Mesodermal cell (in vitro differentiated cells): ENCODE measurements around the gene GALNT1. TPM values are rescaled to one million over a fixed set of nuclear protein-coding genes. Genes with fewer than 3 reads are reported as not detected.
"Not testable (repeated sequence)": the region's sequence is repeated elsewhere in the genome, so short reads cannot be mapped to it uniquely, and the experiment has no call there.

ENCODE experiments used
- H3K27ac ChIP-seq: 2 replicates; pipeline ENCODE4 v1.7.0; 2013; ENCODE audit warnings: mild to moderate bottlenecking, low read depth, low read length, moderate library complexity; ENCODE audit not compliant: severe bottlenecking
- H3K36me3 ChIP-seq: 2 replicates; pipeline ENCODE4 v1.7.1; 2013; ENCODE audit warnings: mild to moderate bottlenecking, low read length, moderate library complexity; ENCODE audit not compliant: control insufficient read depth, insufficient read depth
- H3K4me1 ChIP-seq: one replicate; pipeline ENCODE4 v1.7.1; 2013; ENCODE audit warnings: mild to moderate bottlenecking, low read length; ENCODE audit not compliant: insufficient read depth, control insufficient read depth, poor library complexity, severe bottlenecking
- H3K4me3 ChIP-seq: 2 replicates; pipeline ENCODE4 v1.7.0; 2013; ENCODE audit warnings: low read length, control low read depth, mild to moderate bottlenecking; ENCODE audit not compliant: insufficient read depth, poor library complexity, severe bottlenecking; ENCODE audit errors: extremely low read depth
- H3K9me3 ChIP-seq: 2 replicates; pipeline ENCODE4 v1.7.1; 2013; ENCODE audit warnings: mild to moderate bottlenecking, low read length, moderate library complexity; ENCODE audit not compliant: control insufficient read depth
- WGBS, 2 experiments: methylation state at CpG; one replicate each; pipeline ENCODE4 v1.1.5; 2013; ENCODE audit warnings: missing lambda C conversion rate in 2 of 2; ENCODE audit not compliant: insufficient coverage in 2 of 2; 5-methylcytosine and 5-hydroxymethylcytosine counted together
- polyA plus RNA-seq, 2 experiments: library from polyadenylated mRNA; stranded (reverse); fragments of 50-300 nt; gene quantifications; one replicate each; pipeline ENCODE4 v1.2.3, GENCODE V29; 2013

The GALNT1 gene
- polyA plus RNA-seq (2013, experiment 1 of 2), result 93.3 TPM
- 108 TPM for polyA plus RNA-seq (2013, experiment 2 of 2)

DNA sequence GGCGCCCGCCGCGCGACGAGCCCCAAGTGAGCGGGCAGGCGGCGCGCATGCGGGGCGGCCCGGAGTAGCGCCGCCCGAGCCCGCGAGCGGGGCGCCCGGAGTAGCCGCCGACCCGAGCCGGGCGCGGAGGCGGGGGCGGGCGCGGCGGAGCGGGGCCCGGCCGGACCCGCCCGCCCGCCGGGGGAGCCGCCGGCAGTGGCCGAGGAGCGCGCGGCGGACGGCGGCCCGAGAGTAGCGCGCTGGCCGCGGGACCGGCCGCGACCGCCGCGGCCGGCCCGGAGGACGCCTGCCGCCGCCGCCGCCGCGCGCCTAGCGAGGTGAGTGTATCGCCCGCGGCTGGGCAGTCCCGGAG is at the start of gene GALNT1:
Gene GALNT1, plus strand, starts transcription at position 195 of the 352 bp plus-strand sequence. CDS start 72,923 bp downstream, outside the sequence.
- Histone ChIP-seq H3K9me3 (peaks cover 21% of the 10 kb centered on the region), H3K27ac (peak within 1 kb of the TSS; percentile 86)
- 0% methylated on average over 1 of the region's 74 CpGs; no CpG with 5 or more reads in 1 of the 2 experiments for WGBS, 2 experiments

DNA sequence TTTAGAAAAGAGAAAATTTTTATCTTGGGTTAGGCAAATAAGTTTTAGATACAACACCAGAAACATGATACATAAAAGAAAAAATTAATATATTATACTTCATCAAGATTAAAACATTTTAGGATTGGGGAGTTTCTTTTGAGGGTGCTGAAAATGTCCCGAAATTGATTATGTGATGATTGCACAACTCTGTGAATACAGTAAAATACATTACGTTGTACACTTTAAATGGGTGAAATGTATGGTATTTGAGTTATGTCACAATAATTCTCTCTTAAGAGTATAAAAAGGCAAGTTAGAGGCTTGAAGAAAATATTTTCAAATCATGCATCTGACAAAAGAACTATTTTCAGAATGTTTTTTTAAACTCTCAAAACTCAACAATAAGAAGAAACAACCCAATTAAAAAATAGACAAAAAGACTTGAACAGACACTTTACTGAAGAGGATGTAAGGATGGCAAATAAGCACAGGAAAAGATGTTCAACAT is 47.6 kb upstream of the GALNT1 start:
- H3K27ac ChIP-seq, result no peak overlapping the region
- peaks cover 4% of the 10 kb centered on the region for H3K9me3 ChIP-seq
- no peaks in the 10 kb centered on the region for H3K36me3 ChIP-seq
- H3K4me3 ChIP-seq, result no peak overlapping the region
- WGBS, 2 experiments, result no CpG with 5 or more reads among the region's 2 CpGs
- H3K4me1 ChIP-seq, result no peaks in the 10 kb centered on the region

More for the DNA sequence above, at the start of gene GALNT1:
- H3K4me3 ChIP-seq, result peak within 1 kb of the TSS; percentile 67
- peaks cover 13% of the 10 kb centered on the region for H3K4me1 ChIP-seq
- H3K36me3 ChIP-seq, result peaks cover 32% of the 10 kb centered on the region

DNA sequence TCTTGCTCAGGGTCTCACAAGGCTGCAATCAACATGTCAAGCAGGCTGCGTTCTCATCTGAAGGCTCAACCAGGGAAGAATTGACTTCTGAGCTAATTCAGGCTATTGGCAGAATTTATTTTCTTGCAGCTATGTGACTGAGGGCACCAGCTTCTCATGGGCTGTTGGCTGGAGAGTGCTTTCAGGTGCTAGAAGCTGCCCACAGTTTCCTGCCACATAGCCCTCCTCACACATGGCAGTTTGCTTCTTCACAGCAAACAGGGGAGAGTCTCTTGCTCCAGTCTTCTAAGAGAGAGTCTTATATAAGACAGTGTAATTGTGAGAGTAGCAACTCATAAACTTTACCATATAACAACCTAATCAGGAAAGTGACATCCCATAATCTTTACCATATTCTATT is 46.2 kb upstream of the GALNT1 start:
- Histone ChIP-seq H3K27ac (no peak overlapping the region), H3K4me3 (no peak overlapping the region), H3K9me3 (peaks cover 7% of the 10 kb centered on the region), H3K4me1 (no peaks in the 10 kb centered on the region), H3K36me3 (no peaks in the 10 kb centered on the region)
- 100% methylated on average over 1 of the region's 1 CpG for WGBS, 2 experiments

DNA sequence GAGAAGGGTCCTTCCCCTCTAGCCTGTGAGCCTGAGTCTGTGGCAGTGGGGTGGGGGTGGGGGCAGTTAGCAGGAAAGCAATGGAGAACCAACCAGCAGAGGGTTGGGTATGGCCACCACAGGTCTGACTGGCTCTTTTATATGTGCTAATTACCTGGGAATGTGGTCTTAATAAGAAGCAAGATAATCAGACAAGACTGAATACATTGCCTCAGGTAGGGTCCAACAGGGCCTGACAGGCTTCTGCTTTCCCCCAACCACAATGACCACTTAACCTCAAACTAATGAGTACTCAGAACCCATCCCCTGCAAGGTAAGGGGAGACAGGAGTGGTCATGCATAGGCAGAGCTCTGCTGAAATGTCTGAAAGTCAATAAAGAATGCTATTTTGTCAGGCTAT is 39.2 kb upstream of the GALNT1 start:
- no peak overlapping the region for H3K27ac ChIP-seq
- H3K36me3 ChIP-seq, result no peaks in the 10 kb centered on the region
- H3K9me3 ChIP-seq, result peaks cover 3% of the 10 kb centered on the region
- peaks cover 5% of the 10 kb centered on the region for H3K4me1 ChIP-seq
- no peak overlapping the region for H3K4me3 ChIP-seq

DNA sequence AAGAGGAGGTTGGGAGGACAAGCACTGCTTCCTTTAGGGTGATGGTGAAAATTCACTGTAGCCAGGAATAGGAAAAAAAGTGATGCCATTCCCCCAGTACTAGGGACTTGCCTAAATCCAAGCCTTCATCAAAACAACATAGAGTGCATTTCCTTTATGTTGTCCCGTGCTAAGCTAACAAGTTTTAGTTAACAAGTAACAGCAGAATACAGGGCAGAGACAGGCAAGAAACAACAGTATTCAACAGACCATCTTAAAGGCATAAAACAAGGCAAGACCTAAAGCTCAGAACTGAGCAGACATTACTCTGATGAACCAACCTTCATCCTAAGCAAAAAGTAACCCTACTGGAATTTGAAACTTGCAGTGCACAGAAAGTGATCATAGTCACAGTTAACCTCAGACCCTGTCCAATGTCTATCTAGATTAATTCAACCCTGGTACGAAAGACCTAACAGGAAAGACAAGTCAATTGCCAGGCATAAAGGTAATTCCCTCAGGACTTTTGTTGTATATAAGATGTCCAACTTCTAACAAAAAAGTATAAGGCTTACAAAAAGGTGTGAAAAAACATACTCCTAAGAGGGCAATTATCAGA is 34.4 kb upstream of the GALNT1 start:
- 80 to 100% methylated on average over 1 of the region's 2 CpGs for WGBS, 2 experiments

DNA sequence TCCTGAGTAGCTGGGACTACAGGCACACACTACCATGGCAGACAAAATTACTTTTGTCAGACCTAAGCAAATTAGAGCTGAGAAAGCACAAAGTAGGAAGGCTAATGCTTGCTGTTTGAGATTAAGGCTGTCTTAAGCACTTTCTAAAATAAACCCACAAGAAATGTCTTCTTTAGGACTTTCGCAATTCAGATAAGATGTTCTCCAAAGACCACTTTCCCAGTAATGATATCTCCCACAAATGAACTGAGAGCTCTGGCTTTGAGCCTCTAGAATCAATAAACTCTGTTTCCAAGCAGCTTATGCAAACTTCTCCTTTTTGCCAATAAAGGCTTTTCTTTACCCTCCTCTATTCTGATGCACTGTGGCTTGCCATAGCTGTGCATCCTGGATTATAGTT is 32.0 kb upstream of the GALNT1 start:
- no peaks in the 10 kb centered on the region for H3K4me1 ChIP-seq
- H3K36me3 ChIP-seq, result no peaks in the 10 kb centered on the region
- 91 to 100% methylated on average over 1 of the region's 1 CpG for WGBS, 2 experiments
- H3K4me3 ChIP-seq, result no peak overlapping the region
- H3K9me3 ChIP-seq, result no peaks in the 10 kb centered on the region
- H3K27ac ChIP-seq, result no peak overlapping the region

More for the DNA sequence above, 34.4 kb upstream of the GALNT1 start:
- Histone ChIP-seq H3K9me3 (no peaks in the 10 kb centered on the region), H3K36me3 (no peaks in the 10 kb centered on the region), H3K27ac (no peak overlapping the region), H3K4me1 (no peaks in the 10 kb centered on the region), H3K4me3 (no peak overlapping the region)

DNA sequence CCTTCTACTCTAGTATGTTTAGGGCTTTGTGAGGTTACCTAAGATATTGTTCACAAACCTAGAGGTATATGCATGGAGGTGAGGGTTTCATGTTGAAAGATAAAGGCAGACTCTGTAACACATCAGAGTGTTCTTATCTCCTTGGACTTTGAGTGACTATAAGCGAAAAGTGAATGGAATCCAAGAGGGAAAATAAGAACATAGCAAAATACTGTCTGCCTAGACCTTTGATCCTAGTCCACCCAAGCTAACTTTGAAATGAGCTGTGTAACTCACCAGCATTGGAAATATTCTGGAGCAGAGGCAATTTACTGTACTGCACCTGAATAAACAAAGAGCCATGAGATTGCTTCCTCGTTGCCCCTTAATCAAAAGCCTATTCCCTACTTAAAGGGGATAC is 28.2 kb upstream of the GALNT1 start:
- Histone ChIP-seq H3K9me3 (no peaks in the 10 kb centered on the region), H3K4me3 (no peak overlapping the region), H3K36me3 (no peaks in the 10 kb centered on the region), H3K27ac (no peak overlapping the region), H3K4me1 (no peaks in the 10 kb centered on the region)
- 67 to 100% methylated on average over 1 of the region's 2 CpGs for WGBS, 2 experiments

DNA sequence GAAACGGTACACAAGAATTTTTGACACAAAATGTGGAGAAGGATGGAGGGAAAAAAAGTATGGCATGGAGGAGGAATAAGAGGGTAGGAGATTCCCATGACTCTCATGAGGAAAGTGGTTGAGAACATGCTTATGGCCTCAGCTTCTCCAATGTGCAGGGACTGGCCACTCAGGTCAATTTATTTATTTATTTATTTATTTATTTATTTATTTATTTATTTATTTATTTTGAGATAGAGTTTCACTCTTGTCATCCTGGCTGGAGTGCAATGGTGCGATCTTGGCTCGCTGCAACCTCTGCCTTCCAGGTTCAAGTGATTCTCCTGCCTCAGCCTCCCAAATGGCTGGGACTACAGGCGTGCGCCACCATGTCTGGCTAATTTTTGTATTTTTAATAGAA is 26.0 kb upstream of the GALNT1 start:
- not testable (repeated sequence) for H3K27ac ChIP-seq, H3K4me3 ChIP-seq, H3K36me3 ChIP-seq, H3K9me3 ChIP-seq, H3K4me1 ChIP-seq
- 94 to 100% methylated on average over 2 of the region's 5 CpGs for WGBS, 2 experiments

DNA sequence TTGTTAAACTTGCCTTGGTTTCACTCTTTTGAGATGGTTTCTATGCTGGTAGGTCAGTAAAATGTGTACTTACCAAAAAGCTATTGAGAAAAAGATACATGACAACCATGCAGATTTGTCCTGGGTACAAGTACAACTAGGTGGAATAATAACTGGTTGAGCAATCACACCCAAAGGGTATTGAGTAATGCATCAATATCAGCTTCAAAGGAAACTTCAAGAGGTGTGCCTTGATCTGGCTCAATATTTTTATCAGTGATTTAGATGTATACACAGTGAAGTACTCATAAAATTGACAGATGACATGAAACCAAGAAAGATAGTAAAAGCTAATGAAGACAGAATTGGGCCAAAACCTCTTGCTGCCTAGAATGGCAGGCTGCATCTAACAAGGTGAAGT is 21.7 kb upstream of the GALNT1 start:
- Histone ChIP-seq H3K4me3 (no peak overlapping the region), H3K27ac (no peak overlapping the region), H3K4me1 (no peaks in the 10 kb centered on the region), H3K36me3 (no peaks in the 10 kb centered on the region), H3K9me3 (no peaks in the 10 kb centered on the region)

DNA sequence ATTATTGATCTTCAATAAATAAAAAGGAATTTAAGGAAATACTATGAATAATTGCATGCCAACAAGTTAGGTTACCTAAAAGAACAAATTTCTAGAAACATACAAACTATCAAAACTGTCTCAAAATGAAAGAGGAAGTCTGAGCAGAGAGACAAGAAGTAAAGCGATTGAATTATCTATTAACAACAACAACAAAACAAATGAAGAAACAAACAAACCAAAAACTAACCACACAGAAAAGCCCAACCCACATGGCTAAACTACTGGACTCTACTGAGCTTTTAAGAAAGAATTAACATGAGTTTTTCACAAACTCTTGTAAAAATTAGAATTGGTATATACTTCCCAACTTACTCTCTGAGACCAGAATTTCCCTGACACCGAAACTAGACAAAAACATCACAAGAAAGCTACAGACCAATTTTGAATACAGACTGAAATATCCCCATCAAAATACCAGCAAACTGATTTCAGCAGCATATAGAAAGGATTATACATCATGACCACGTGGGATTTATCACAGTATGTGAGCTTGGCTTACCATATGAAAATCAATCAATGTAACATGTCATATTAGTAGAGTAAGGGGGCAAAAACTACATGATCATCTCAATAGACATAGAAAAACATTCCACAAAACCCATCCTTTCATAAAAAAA is 16.6 kb upstream of the GALNT1 start:
- no CpG with 5 or more reads among the region's 3 CpGs for WGBS, 2 experiments
- Histone ChIP-seq H3K9me3 (no peaks in the 10 kb centered on the region), H3K4me1 (no peaks in the 10 kb centered on the region)

DNA sequence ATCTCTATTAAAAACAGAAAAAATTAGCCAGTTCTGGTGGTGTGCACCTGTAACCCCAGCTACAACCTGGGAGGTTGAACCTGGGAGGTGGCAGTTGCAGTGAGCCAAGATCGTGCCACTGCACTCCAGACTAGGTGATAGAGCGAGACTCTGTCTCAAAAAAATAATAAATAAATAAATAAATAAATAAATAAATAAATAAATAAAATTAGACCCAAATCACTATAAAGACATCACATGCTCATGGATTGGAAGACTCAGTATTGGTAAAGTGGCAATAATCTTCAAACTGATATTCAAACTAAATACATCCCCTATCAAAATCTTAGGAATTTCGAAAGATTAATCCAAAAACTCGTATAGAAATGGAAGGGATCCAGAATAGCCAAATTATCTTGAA is 15.5 kb upstream of the GALNT1 start:
- H3K4me1 ChIP-seq, result no peaks in the 10 kb centered on the region
- H3K27ac ChIP-seq, result no peak overlapping the region
- WGBS, 2 experiments, result no CpG with 5 or more reads among the region's 4 CpGs
- H3K36me3 ChIP-seq, result no peaks in the 10 kb centered on the region
- no peak overlapping the region for H3K4me3 ChIP-seq
- no peaks in the 10 kb centered on the region for H3K9me3 ChIP-seq

More for the DNA sequence above, 16.6 kb upstream of the GALNT1 start:
- Histone ChIP-seq H3K36me3 (no peaks in the 10 kb centered on the region), H3K4me3 (no peak overlapping the region), H3K27ac (no peak overlapping the region)
